GM19193 (cell line): ENCODE measurements around the gene TFF1.

ENCODE experiments used
- POLR2A ChIP-seq: IDR thresholded peaks from 4 replicates; pipeline ENCODE4 v1.6.1; 2011; ENCODE audit not compliant: insufficient read depth, insufficient read length; ENCODE audit errors: extremely low read depth

TFF1 gene

GRCh38 chr21:42313501-42313969 is 52.8 kb downstream of the TFF1 start:
- no peak for TF ChIP-seq POLR2A

- no peak for TF ChIP-seq POLR2A
These were observed 53.7 kb downstream of the TFF1 start for GRCh38 chr21:42312626-42313104.
